HG03521 (cell line): ENCODE data around the gene RPP38.

Experiments used
- ATAC-seq: cut with Tn5 transposase; IDR thresholded peaks from one replicate; pipeline ENCODE4 v1.9.1; 2021; ENCODE audit warnings: mild to moderate bottlenecking, moderate library complexity; ENCODE audit not compliant: unreplicated experiment

RPP38 gene

GRCh38 chr10:15106352-15107013 is 9.3 kb downstream of the RPP38 start:
- ATAC-seq = peak; percentile 69

- no peak for ATAC-seq
Measured at GRCh38 chr10:15112657-15113056, 15.5 kb downstream of the RPP38 start.

- no peak for ATAC-seq
Measured at GRCh38 chr10:15113766-15114165, 16.6 kb downstream of the RPP38 start.

GRCh38 chr10:15116225-15116624 is 19.1 kb downstream of the RPP38 start:
- no peak for ATAC-seq

GRCh38 chr10:15118615-15119014 is 21.5 kb downstream of the RPP38 start:
- ATAC-seq = no peak

GRCh38 chr10:15120523-15120922 is 23.4 kb downstream of the RPP38 start:
- ATAC-seq = no peak

GRCh38 chr10:15121707-15122106 is 24.6 kb downstream of the RPP38 start:
- ATAC-seq = no peak

- peak; percentile 85 for ATAC-seq
Measured at GRCh38 chr10:15122477-15123030, 25.4 kb downstream of the RPP38 start.

GRCh38 chr10:15123749-15124184 is 26.6 kb downstream of the RPP38 start:
- ATAC-seq = no peak

GRCh38 chr10:15124190-15124589 is 27.0 kb downstream of the RPP38 start:
- ATAC-seq = no peak

- ATAC-seq = no peak
Measured at GRCh38 chr10:15124908-15125307, 27.8 kb downstream of the RPP38 start.

GRCh38 chr10:15131330-15131729 is 34.2 kb downstream of the RPP38 start:
- ATAC-seq = no peak

- no peak for ATAC-seq
Measured at GRCh38 chr10:15136129-15137035, 39.2 kb downstream of the RPP38 start.

- no peak for ATAC-seq
Measured at GRCh38 chr10:15137036-15137359, 39.8 kb downstream of the RPP38 start.

- no peak for ATAC-seq
Measured at GRCh38 chr10:15137636-15138035, 40.5 kb downstream of the RPP38 start.

GRCh38 chr10:15140698-15141097 is 43.5 kb downstream of the RPP38 start:
- ATAC-seq = no peak

GRCh38 chr10:15141136-15142054 is 44.2 kb downstream of the RPP38 start:
- ATAC-seq = no peak

GRCh38 chr10:15144788-15145187 is 47.6 kb downstream of the RPP38 start:
- no peak for ATAC-seq

- ATAC-seq = no peak
Measured at GRCh38 chr10:15146366-15146765, 49.2 kb downstream of the RPP38 start.

- no peak for ATAC-seq
Measured at GRCh38 chr10:15147594-15148392, 50.6 kb downstream of the RPP38 start.
